A549 (cell line): ENCODE data around the gene FHIT. TPM values are rescaled to one million over a fixed set of nuclear protein-coding genes. Genes with fewer than 3 reads are reported as not detected.

Source experiments
- ATAC-seq, 2 experiments: fragments of 200-7000 bp in 1 of 2; fragments of >200 bp in 1 of 2; cut with Nextera tagmentation in 1 of 2; cut with Tn5 transposase in 1 of 2; 3 replicates each; pipeline versions ENCODE4 v1.8.0 to v1.9.1; 2018 to 2020; ENCODE audit warnings: mild to moderate bottlenecking in 1 of 2, moderate library complexity in 1 of 2
- CTCF ChIA-PET: fragments of 300-600 bp; sonication (Branson Sonifier 250); formaldehyde crosslinking; extraction: SDS; loops from one replicate; lab custom pipeline; 2021; ENCODE audit warnings: antibody characterized with exemption, inconsistent platforms; lab: Yijun Ruan, JAX
- POLR2A ChIA-PET: fragments of 350-600 bp; formaldehyde crosslinking; extraction: SDS; loops from one replicate; lab custom pipeline; 2021; ENCODE audit warnings: antibody characterized with exemption, inconsistent platforms; lab: Yijun Ruan, JAX
- DNase-seq, 2 experiments: peaks; one replicate each; pipeline versions ENCODE4 v3.0.0 to v3.0.0-alpha.2; 2011 to 2016; ENCODE audit warnings: low read depth in 1 of 2, low spot score in 1 of 2
- FAIRE-seq: peaks from 2 replicates; lab custom pipeline; 2011; peaks lifted over from hg19 to GRCh38; lab: Jason Lieb, UNC
- H3K27ac ChIP-seq, 2 experiments: fragments of >200 bp; sonication (Bioruptor Twin); formaldehyde crosslinking; 3 replicates each; pipeline ENCODE4 v1.5.1; 2016 to 2017
- H3K4me1 ChIP-seq: fragments of >200 bp; sonication (Bioruptor Twin); formaldehyde crosslinking; 3 replicates; pipeline ENCODE4 v1.6.1; 2016
- H3K4me2 ChIP-seq: fragments of >200 bp; sonication (Bioruptor Twin); formaldehyde crosslinking; 3 replicates; pipeline ENCODE4 v1.6.1; 2016
- H3K4me3 ChIP-seq: fragments of >200 bp; sonication (Bioruptor Twin); formaldehyde crosslinking; 3 replicates; pipeline ENCODE4 v1.5.1; 2016
- H3K9me3 ChIP-seq: fragments of >200 bp; sonication (Bioruptor Twin); formaldehyde crosslinking; 3 replicates; pipeline ENCODE4 v1.6.1; 2016
- ATOH8 ChIP-seq: fragments of 250-450 bp; sonication (Bioruptor Pico); IDR thresholded peaks from 2 replicates; pipeline ENCODE4 v1.5.0; 2020; ENCODE audit warnings: low read depth, mild to moderate bottlenecking, moderate library complexity
- CEBPB ChIP-seq, 2 experiments: fragments of >200 bp in 1 of 2; sonication (Bioruptor Twin) in 1 of 2; formaldehyde crosslinking in 1 of 2; IDR thresholded peaks; 2 replicates each; pipeline ENCODE4 v1.6.1; 2012 to 2016
- CHD2 ChIP-seq: fragments of 150-350 bp; IDR thresholded peaks from 2 replicates; pipeline ENCODE4 v1.6.1; 2014; ENCODE audit warnings: low read length; ENCODE audit not compliant: partially characterized antibody
- E2F6 ChIP-seq: IDR thresholded peaks from 2 replicates; pipeline ENCODE4 v1.6.1; 2012; ENCODE audit warnings: low read depth, borderline replicate concordance
- EP300 ChIP-seq, 2 experiments: fragments of >200 bp; sonication (Bioruptor Twin); formaldehyde crosslinking; IDR thresholded peaks; 2 replicates in 1 of 2; 3 replicates in 1 of 2; pipeline ENCODE4 v1.6.1; 2016 to 2017
- FOSB ChIP-seq: fragments of 250-450 bp; sonication (Bioruptor Pico); IDR thresholded peaks from 2 replicates; pipeline ENCODE4 v1.5.0; 2020; ENCODE audit warnings: mild to moderate bottlenecking, moderate library complexity
- FOSL2 ChIP-seq, 2 experiments: fragments of 450-650 bp in 1 of 2; fragments of >200 bp in 1 of 2; sonication (Bioruptor Twin) in 1 of 2; formaldehyde crosslinking; IDR thresholded peaks; 2 replicates each; pipeline versions ENCODE4 v1.5.0 to v1.6.1; 2016 to 2020; ENCODE audit warnings: mild to moderate bottlenecking in 1 of 2, moderate library complexity in 1 of 2
- MAFK ChIP-seq: fragments of 450-650 bp; IDR thresholded peaks from 2 replicates; pipeline ENCODE4 v1.6.1; 2014; ENCODE audit not compliant: partially characterized antibody
- MYC ChIP-seq: IDR thresholded peaks from 2 replicates; pipeline ENCODE4 v1.6.1; 2012; ENCODE audit warnings: mild to moderate bottlenecking, inconsistent platforms, low read length, improper control_type of control experiment, borderline replicate concordance
- NFE2L2 ChIP-seq: fragments of 150-350 bp; conservative IDR thresholded peaks from 2 replicates; pipeline ENCODE4 v1.6.1; 2014; ENCODE audit warnings: low read length
- NPAS2 ChIP-seq: fragments of 250-450 bp; sonication (Bioruptor Pico); IDR thresholded peaks from 2 replicates; pipeline ENCODE4 v1.8.0; 2022; ENCODE audit warnings: mild to moderate bottlenecking, moderate library complexity, borderline replicate concordance
- NR3C1 ChIP-seq: fragments of >200 bp; sonication (Bioruptor Twin); formaldehyde crosslinking; IDR thresholded peaks from 3 replicates; pipeline ENCODE4 v1.6.1; 2017
- PHF8 ChIP-seq: fragments of 200-600 bp; sonication (generic); IDR thresholded peaks from 2 replicates; pipeline ENCODE4 v1.6.1; 2016; ENCODE audit warnings: low read depth, mild to moderate bottlenecking, antibody characterized with exemption, moderate library complexity, borderline replicate concordance
- POLR2AphosphoS2 ChIP-seq: conservative IDR thresholded peaks from 2 replicates; pipeline ENCODE4 v1.6.1; 2012; ENCODE audit warnings: low read length, improper control_type of control experiment, inconsistent platforms
- RARB ChIP-seq: fragments of 250-450 bp; sonication (Bioruptor Pico); IDR thresholded peaks from 2 replicates; pipeline ENCODE4 v1.8.0; 2021; ENCODE audit warnings: mild to moderate bottlenecking, moderate library complexity
- RCOR1 ChIP-seq: fragments of 150-350 bp; IDR thresholded peaks from 2 replicates; pipeline ENCODE4 v1.6.1; 2014; ENCODE audit warnings: antibody characterized with exemption, low read length, low read depth
- RNF2 ChIP-seq: fragments of 200-600 bp; sonication (generic); IDR thresholded peaks from 2 replicates; pipeline ENCODE4 v1.6.1; 2016; ENCODE audit warnings: low read depth, mild to moderate bottlenecking, antibody characterized with exemption, moderate library complexity, borderline replicate concordance
- SMC3 ChIP-seq: fragments of >200 bp; sonication (Bioruptor Twin); formaldehyde crosslinking; IDR thresholded peaks from 3 replicates; pipeline ENCODE4 v1.6.1; 2018; ENCODE audit warnings: inconsistent platforms
- ZFP36 ChIP-seq: fragments of 450-650 bp; IDR thresholded peaks from 2 replicates; pipeline ENCODE4 v1.6.1; 2014; ENCODE audit warnings: borderline replicate concordance; ENCODE audit not compliant: partially characterized antibody
- ZSCAN20 ChIP-seq: fragments of 250-450 bp; sonication (Bioruptor Pico); IDR thresholded peaks from 2 replicates; pipeline ENCODE4 v1.8.0; 2022; ENCODE audit warnings: mild to moderate bottlenecking, moderate library complexity
- WGBS: methylation state at CpG from one replicate; pipeline ENCODE4 v1.1.6; 2017; ENCODE audit errors: missing lambda C conversion rate; 5-methylcytosine and 5-hydroxymethylcytosine counted together
- polyA plus RNA-seq, 4 experiments: library from polyadenylated mRNA; depleted of rRNA in 3 of 4; stranded (reverse); fragments of >200 nt; fragmentation: RNase III in 1 of 4; extraction: RNeasy Plus Mini Kit Qiagen cat#74134 plus additional on column Dnase treatment in 1 of 4; gene quantifications; 2 replicates in 3 of 4; 3 replicates in 1 of 4; pipeline ENCODE4 v1.2.3, GENCODE V29; 2011 to 2017
- TF ChIP-seq, protein P1 (sequence below): fragments of 200-600 bp; sonication (generic); IDR thresholded peaks from 2 replicates; pipeline ENCODE4 v1.6.1; 2016; ENCODE audit warnings: antibody characterized with exemption, mild to moderate bottlenecking, moderate library complexity
- TF ChIP-seq, protein P2 (sequence below): fragments of 450-650 bp; IDR thresholded peaks from 2 replicates; pipeline ENCODE4 v1.6.1; 2014; ENCODE audit warnings: antibody characterized with exemption
- TF ChIP-seq, protein P3 (sequence below): fragments of 250-450 bp; sonication (Bioruptor Pico); IDR thresholded peaks from 2 replicates; pipeline ENCODE4 v1.5.0; 2021; ENCODE audit warnings: mild to moderate bottlenecking, moderate library complexity, borderline replicate concordance
- TF ChIP-seq, protein P4 (sequence below): IDR thresholded peaks from 2 replicates; pipeline ENCODE4 v1.6.1; 2012

FHIT gene
- polyA plus RNA-seq, 2 of the 4 experiments (the other 2 are of a cell fraction): 0.76 to 0.92 TPM

GRCh38 chr3:60351481-60351880, 899.8 kb downstream of the FHIT start:
- no peak for DNase-seq
- no peak for FAIRE-seq
- no peak overlapping the region for H3K4me3 ChIP-seq
- no peaks in the 10 kb centered on the region for H3K9me3 ChIP-seq
- no peaks in the 10 kb centered on the region for H3K4me1 ChIP-seq
- TF ChIP-seq RARB (CRISPR knock-in tag) (no peak), FOSB (CRISPR knock-in tag) (no peak), CEBPB (IDR thresholded peaks at IDR 0.05) (no peak)
- no peak for ATAC-seq
- CTCF ChIA-PET: no interaction called here
- POLR2A ChIA-PET: no interaction called here
- 0% methylated on average over 1 of the region's 1 CpG for WGBS
- no peak overlapping the region for H3K4me2 ChIP-seq
- no peak overlapping the region for H3K27ac ChIP-seq

DNA sequence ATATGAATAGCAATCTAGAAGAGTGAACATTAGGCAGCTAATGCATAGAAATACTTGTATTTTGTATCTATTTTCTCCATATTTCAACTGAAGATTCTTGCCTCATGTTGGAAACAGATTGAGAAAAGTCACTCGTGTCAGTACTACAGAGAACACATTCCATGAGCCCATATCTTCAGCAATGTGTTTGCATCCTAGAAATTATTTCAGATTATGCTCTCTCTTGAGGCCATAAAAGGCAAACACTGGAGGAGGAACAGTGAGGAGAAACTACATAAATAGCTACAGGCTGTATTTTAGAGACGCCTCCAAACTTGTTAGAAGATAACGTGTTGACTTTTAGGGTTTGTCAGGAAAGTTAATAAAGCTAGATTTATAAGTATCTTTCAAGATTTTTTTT, 906.9 kb downstream of the FHIT start:
- Histone ChIP-seq H3K9me3 (no peaks in the 10 kb centered on the region), H3K4me1 (no peaks in the 10 kb centered on the region), H3K4me2 (no peak overlapping the region), H3K4me3 (no peak overlapping the region), H3K27ac (no peak overlapping the region)
- ChIA-PET POLR2A (no interaction called here), CTCF (no interaction called here)
- TF ChIP-seq MYC: no peak
- no peak for TF ChIP-seq RNF2
- no peak for TF ChIP-seq EP300 (IDR thresholded peaks at IDR 0.05)
- TF ChIP-seq NR3C1: no peak
- TF ChIP-seq MAFK: no peak
- TF ChIP-seq ZFP36: no peak
- TF ChIP-seq CHD2: no peak
- no peak for TF ChIP-seq PHF8
- TF ChIP-seq, protein P1, sequence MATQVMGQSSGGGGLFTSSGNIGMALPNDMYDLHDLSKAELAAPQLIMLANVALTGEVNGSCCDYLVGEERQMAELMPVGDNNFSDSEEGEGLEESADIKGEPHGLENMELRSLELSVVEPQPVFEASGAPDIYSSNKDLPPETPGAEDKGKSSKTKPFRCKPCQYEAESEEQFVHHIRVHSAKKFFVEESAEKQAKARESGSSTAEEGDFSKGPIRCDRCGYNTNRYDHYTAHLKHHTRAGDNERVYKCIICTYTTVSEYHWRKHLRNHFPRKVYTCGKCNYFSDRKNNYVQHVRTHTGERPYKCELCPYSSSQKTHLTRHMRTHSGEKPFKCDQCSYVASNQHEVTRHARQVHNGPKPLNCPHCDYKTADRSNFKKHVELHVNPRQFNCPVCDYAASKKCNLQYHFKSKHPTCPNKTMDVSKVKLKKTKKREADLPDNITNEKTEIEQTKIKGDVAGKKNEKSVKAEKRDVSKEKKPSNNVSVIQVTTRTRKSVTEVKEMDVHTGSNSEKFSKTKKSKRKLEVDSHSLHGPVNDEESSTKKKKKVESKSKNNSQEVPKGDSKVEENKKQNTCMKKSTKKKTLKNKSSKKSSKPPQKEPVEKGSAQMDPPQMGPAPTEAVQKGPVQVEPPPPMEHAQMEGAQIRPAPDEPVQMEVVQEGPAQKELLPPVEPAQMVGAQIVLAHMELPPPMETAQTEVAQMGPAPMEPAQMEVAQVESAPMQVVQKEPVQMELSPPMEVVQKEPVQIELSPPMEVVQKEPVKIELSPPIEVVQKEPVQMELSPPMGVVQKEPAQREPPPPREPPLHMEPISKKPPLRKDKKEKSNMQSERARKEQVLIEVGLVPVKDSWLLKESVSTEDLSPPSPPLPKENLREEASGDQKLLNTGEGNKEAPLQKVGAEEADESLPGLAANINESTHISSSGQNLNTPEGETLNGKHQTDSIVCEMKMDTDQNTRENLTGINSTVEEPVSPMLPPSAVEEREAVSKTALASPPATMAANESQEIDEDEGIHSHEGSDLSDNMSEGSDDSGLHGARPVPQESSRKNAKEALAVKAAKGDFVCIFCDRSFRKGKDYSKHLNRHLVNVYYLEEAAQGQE: no peak
- DNase-seq (no peak), FAIRE-seq (no peak), ATAC-seq (no peak)
- 4% methylated on average over 3 of the region's 3 CpGs for whole genome bisulfite sequencing

DNA sequence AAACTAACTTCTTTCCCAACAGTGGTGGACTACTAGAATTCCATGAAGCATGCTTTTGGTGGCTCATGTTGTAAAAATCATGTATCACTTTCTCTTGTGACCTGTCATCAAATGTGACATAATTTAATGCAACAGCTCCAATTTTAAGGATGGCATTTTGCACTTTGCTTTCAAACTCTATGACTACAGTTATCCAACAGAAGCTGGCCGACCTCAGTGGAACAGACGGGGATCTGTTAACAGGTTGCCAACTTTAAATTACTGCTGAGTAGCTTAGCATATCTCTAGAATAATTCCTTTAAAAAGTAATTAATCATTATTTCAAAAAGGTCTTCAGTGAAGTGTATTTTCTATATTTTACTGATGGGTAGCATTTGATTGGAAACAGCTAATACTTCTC, 907.4 kb downstream of the FHIT start:
- TF ChIP-seq ZSCAN20 (CRISPR knock-in tag): no peak
- no peak for TF ChIP-seq CEBPB (IDR thresholded peaks at IDR 0.05)
- TF ChIP-seq, protein P2, sequence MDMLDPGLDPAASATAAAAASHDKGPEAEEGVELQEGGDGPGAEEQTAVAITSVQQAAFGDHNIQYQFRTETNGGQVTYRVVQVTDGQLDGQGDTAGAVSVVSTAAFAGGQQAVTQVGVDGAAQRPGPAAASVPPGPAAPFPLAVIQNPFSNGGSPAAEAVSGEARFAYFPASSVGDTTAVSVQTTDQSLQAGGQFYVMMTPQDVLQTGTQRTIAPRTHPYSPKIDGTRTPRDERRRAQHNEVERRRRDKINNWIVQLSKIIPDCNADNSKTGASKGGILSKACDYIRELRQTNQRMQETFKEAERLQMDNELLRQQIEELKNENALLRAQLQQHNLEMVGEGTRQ: no peak
- no peak for TF ChIP-seq POLR2AphosphoS2
- no peak for TF ChIP-seq RNF2
- no peak for TF ChIP-seq SMC3
- TF ChIP-seq RCOR1: no peak
- no peak for TF ChIP-seq FOSL2 (IDR thresholded peaks at IDR 0.05)
- TF ChIP-seq FOSL2 (CRISPR knock-in tag; IDR thresholded peaks at IDR 0.05): no peak
- TF ChIP-seq PHF8: no peak
- TF ChIP-seq, protein P3, sequence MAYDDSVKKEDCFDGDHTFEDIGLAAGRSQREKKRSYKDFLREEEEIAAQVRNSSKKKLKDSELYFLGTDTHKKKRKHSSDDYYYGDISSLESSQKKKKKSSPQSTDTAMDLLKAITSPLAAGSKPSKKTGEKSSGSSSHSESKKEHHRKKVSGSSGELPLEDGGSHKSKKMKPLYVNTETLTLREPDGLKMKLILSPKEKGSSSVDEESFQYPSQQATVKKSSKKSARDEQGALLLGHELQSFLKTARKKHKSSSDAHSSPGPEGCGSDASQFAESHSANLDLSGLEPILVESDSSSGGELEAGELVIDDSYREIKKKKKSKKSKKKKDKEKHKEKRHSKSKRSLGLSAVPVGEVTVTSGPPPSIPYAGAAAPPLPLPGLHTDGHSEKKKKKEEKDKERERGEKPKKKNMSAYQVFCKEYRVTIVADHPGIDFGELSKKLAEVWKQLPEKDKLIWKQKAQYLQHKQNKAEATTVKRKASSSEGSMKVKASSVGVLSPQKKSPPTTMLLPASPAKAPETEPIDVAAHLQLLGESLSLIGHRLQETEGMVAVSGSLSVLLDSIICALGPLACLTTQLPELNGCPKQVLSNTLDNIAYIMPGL (CRISPR knock-in tag): no peak
- no peak for TF ChIP-seq NPAS2
- TF ChIP-seq, protein P4, sequence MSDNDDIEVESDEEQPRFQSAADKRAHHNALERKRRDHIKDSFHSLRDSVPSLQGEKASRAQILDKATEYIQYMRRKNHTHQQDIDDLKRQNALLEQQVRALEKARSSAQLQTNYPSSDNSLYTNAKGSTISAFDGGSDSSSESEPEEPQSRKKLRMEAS: no peak
- TF ChIP-seq NFE2L2: no peak
- TF ChIP-seq E2F6: no peak
- TF ChIP-seq ATOH8 (CRISPR knock-in tag): no peak
- no peaks in the 10 kb centered on the region for H3K9me3 ChIP-seq
- 5% methylated on average over 2 of the region's 2 CpGs for WGBS
- no peak for DNase-seq
- no peak overlapping the region for H3K4me2 ChIP-seq
- ChIA-PET POLR2A (no interaction called here), CTCF (no interaction called here)
- no peaks in the 10 kb centered on the region for H3K4me1 ChIP-seq
- no peak overlapping the region for H3K27ac ChIP-seq
- no peak for ATAC-seq
- FAIRE-seq: no peak
- no peak overlapping the region for H3K4me3 ChIP-seq
